Measurements from ENCODE around the gene HES3.

Gene HES3

GRCh38 chr1:6262555-6263420 is 18.8 kb downstream of the HES3 start:
- no peak for DNase-seq (ENCODE audit: low read depth)

- no peak for DNase-seq (ENCODE audit: low read depth)
These were observed 19.7 kb downstream of the HES3 start for GRCh38 chr1:6263716-6264115.

GRCh38 chr1:6265151-6265550 is 21.2 kb downstream of the HES3 start:
- no peak for DNase-seq (ENCODE audit: low read depth)

DNA sequence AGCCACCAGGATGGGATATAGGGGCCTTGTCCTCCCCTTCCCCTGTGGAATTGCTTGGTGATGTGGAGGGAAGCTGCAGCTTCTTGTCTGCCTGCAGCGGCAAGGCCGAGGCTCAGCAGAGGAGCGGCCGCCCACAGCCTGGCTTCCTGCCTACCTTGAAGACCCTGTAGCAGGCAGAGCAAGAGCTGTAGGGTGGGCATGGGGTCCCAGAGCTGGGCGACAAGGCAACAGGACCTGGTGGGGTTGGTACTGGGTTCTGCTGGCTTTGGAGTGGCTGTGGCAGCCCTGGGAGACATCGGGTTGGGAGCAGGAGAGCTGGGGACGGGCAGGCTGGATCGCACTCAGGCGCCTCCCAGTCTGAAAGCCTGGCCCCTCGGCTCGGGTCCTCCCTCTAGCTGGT is 22.7 kb downstream of the HES3 start:
- DNase-seq (ENCODE audit: low read depth), result no peak

GRCh38 chr1:6267686-6268322 is 23.8 kb downstream of the HES3 start:
- no peak for DNase-seq (ENCODE audit: low read depth)

GRCh38 chr1:6268415-6268814 is 24.4 kb downstream of the HES3 start:
- no peak for DNase-seq (ENCODE audit: low read depth)

- DNase-seq (ENCODE audit: low read depth), result no peak
These were observed 25.3 kb downstream of the HES3 start for GRCh38 chr1:6269296-6269695.

- no peak for DNase-seq (ENCODE audit: low read depth)
These were observed 25.9 kb downstream of the HES3 start for GRCh38 chr1:6269720-6270400.

GRCh38 chr1:6270401-6270800 is 26.4 kb downstream of the HES3 start:
- no peak for DNase-seq (ENCODE audit: low read depth)

DNA sequence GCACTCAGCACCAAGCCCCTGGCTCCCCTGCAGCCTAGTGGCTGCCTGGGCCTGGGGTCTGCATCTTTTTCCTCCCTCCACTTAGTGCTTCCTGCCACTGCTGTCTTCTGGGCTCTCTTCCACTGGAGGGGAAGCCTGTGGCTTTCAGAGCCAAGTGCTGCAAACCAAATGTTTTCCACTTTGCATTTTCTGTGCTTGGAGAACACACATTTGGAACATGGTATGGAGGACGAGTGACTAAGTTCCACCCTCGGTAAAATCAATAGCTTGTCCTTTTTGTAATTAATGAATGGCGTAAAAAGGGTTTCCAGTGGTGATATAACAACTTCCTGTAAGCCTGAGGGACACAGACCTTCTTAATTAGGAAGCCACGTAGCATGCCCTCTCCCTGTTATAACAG is 27.0 kb downstream of the HES3 start:
- no peak for DNase-seq (ENCODE audit: low read depth)

DNA sequence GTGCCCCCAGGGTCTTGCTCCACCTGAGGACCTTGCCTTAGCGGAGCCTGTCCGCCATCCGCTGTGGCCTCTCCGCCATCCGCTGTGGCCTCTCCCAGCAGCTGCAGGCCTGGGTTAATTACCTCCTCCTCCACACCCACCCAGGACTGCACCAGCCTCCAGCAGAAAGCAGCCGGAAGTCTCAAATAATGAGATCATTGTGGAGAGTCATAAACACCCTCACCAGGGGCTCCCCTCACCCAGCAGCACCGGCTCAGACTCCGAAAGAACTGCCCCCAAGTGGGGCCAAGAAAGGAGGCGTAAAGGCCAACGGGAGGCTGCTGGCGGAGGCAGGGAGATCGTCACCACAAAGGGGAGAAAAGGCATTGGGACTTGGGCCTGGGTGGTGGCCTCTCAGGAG is 27.6 kb downstream of the HES3 start:
- DNase-seq (ENCODE audit: low read depth), result no peak

DNA sequence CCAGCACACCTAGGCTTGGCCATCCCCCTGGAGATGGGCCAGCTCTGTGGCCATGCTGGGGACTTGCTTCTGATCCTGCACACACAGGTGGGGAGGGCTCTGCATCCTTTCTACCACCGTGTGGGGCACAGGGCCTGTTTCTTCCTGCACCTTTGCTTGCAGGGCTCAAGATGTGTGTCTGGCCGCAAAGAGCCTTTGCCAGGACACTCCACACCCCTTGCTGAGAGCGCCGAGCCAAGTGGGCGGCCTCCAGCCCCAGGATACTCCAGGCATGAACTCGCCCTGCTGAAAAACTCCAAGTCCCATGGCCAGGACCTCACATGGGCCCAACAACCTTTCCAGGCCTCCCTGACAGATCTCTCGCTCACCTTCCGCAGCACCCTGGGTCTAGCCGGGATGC is 28.5 kb downstream of the HES3 start:
- DNase-seq (ENCODE audit: low read depth), result no peak

DNA sequence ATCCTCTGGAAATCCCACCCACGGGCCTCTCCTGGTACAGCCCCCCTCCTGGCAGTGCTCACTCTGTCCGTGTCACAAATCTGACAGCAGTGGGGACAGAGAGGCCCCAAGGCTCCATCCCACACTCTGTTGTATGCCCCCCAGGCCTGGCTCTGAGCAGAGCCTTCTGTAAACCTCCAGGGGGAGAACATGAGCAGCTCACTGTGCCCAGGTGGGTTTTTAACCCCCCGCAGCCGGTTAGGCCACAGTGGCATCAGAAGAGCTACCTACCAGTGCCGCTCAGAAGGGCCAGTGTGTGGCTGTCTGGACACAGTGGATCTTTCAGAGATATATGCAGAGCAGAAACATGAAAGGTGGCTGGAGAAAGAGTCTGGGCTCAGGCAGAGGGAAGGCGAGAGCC is 28.9 kb downstream of the HES3 start:
- DNase-seq (ENCODE audit: low read depth), result no peak

GRCh38 chr1:6273380-6273891 is 29.5 kb downstream of the HES3 start:
- DNase-seq (ENCODE audit: low read depth), result no peak

DNA sequence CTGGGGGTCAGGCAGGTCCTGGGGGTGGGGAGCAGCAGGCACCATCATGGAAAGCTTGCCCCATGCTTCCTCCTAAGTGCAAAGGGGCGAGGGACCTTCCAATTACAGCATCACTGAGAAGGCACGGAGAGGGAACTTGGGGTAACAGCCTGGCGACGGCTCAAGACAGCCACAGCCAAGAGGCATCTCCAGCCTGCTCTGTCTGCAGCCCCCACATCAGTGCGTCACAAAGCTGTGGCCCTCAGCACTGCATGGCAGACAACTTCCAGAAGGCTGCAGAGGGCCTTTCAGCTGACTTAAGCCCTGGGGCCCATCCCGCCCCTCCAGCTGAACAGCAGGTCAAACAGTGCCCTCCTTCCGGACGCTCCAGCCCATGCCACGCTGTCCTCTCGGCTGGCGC is 30.1 kb downstream of the HES3 start:
- no peak for DNase-seq (ENCODE audit: low read depth)

DNA sequence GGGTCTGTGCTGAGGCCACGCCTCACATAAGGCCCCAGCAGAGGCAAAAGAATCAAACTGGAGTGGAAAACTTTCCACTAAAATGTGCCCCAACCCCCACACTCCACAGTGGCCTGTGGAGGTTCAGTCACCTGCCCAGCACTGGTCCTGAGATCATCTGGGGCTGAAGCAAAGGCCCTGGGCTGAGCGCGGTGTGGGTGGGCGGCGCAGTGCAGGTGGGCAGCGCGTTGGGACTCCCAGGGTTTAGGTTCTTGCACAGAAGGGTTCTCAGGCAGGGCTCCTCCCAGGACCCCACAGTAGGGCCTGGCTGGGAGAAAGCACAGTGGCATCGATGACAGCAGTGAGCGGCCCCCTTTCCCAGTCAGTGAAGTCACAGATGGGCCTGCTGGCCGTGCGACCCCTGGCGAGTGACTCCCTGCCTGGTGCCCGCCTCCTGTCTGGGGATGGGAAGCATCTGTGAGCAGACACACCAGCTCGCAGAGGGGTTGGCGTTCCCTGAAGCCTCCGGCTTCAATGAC is 30.7 kb downstream of the HES3 start:
- DNase-seq (ENCODE audit: low read depth), result no peak

GRCh38 chr1:6275826-6276782 is 32.1 kb downstream of the HES3 start:
- no peak for DNase-seq (ENCODE audit: low read depth)

- DNase-seq (ENCODE audit: low read depth), result no peak
These were observed 33.0 kb downstream of the HES3 start for GRCh38 chr1:6276811-6277555.

DNA sequence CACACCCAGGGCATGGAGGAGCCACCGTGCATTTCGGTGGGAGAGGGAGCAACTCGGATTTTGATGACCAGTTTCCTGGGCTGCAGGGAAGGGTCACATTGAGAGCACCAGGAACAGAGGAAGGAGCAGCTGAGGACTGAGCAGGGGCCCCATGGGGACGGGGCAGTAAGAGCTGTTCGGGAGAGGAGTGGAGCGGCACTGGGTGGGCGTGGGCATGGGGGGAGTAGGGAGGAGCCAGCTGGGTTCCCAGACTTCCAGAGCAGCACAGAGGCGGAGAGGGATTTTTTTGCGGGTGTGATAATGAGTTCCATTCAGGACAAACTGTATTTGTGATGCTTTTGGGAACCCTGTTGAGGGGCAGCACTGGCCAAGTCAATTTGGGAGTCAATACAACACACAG is 34.3 kb downstream of the HES3 start:
- DNase-seq (ENCODE audit: low read depth), result no peak

DNA sequence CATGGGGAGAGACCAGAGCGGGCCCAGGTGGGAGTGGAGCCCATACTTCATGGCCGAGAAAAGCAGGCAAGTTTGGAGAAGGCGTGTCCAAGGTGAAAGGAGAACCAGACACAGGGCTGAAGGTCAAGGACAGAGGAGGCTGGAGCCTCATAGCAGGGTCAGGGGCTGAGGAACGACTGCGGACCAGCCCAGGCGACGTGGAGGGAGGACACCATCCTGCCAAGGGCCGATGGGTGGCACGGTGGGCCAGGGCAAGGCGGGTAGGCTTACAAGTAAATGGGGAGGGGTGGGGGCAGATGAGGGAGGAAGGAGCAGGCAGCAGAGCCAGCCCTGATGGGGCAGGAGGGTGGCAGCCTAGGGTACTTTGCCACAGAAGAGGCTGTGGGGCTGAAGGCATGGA is 35.1 kb downstream of the HES3 start:
- no peak for DNase-seq (ENCODE audit: low read depth)

Data from stimulated activated CD8-positive, alpha-beta memory T cell treated with anti-CD3 and anti-CD28 coated beads, Interleukin-7, amount 100 ng/mL, for 24 hours (primary cell).